Thyroid gland (tissue), 4 donors: Measurements from ENCODE around the gene HOXB7. TPM values are rescaled to one million over a fixed set of nuclear protein-coding genes. Genes with fewer than 3 reads are reported as not detected.

Experiments used
- DNase-seq, 2 donors: peaks; one replicate each; pipeline ENCODE4 v3.0.0-alpha.2; 2019
- H3K27ac ChIP-seq, 3 donors: fragments of 200-600 bp; sonication (generic); 1 replicate in 2 of 3; 2 replicates in 1 of 3; pipeline ENCODE4 v1.5.1; 2016 to 2019; ENCODE audit warnings: mild to moderate bottlenecking in 1 of 3, moderate library complexity in 1 of 3
- H3K27me3 ChIP-seq: fragments of 200-600 bp; sonication (generic); one replicate; pipeline ENCODE4 v1.5.1; 2019
- H3K36me3 ChIP-seq, 2 donors: fragments of 200-600 bp; sonication (generic); one replicate each; pipeline ENCODE4 v1.5.1; 2016 to 2019
- H3K4me1 ChIP-seq, 2 donors: fragments of 200-600 bp; sonication (generic); one replicate each; pipeline ENCODE4 v1.5.1; 2017 to 2019
- H3K4me3 ChIP-seq, 3 donors: fragments of 200-600 bp; sonication (generic); replicated peaks in 1 of 3; 1 replicate in 2 of 3; 2 replicates in 1 of 3; pipeline ENCODE4 v1.5.1; 2016; ENCODE audit warnings: mild to moderate bottlenecking in 1 of 3
- H3K9me3 ChIP-seq: fragments of 200-600 bp; sonication (generic); one replicate; pipeline ENCODE4 v1.5.1; 2017
- CTCF ChIP-seq, 6 experiments: fragments of 200-600 bp in 3 of 6; fragments of 450-650 bp in 3 of 6; sonication (generic) in 3 of 6; IDR thresholded peaks; one replicate each; pipeline ENCODE4 v1.5.1; 2016 to 2019; ENCODE audit warnings: antibody characterized with exemption in 6 of 6, mild to moderate bottlenecking in 2 of 6, inconsistent platforms in 1 of 6, moderate library complexity in 1 of 6
- POLR2A ChIP-seq, 2 donors: fragments of 450-650 bp; IDR thresholded peaks; one replicate each; pipeline ENCODE4 v1.6.1; 2017; ENCODE audit warnings: antibody characterized with exemption in 2 of 2, mild to moderate bottlenecking in 2 of 2, moderate library complexity in 1 of 2
- WGBS, 2 donors: methylation state at CpG; one replicate each; pipeline ENCODE4 v1.1.5; 2017; 5-methylcytosine and 5-hydroxymethylcytosine counted together
- intact Hi-C: fragments of 100-400 bp; cut with DNase I; formaldehyde crosslinking; loops from one replicate; pipeline ENCODE4 v1.15.1; 2023
- total RNA-seq, 4 donors: library from RNA; depleted of rRNA; stranded (reverse); fragments of >200 nt; gene quantifications; one replicate each; pipeline ENCODE4 v1.2.3, GENCODE V29; 2016

The HOXB7 gene
- total RNA-seq, 4 donors from 2014 or later = 1.0 to 2.8 (median 1.3) TPM; not detected in 1

GRCh38 chr17:48564188-48565021, 46.4 kb downstream of the HOXB7 start:
- DNase-seq = no peak

GRCh38 chr17:48563867-48564187, 47.0 kb downstream of the HOXB7 start:
- Histone ChIP-seq H3K27me3 (peaks cover 22% of the 10 kb centered on the region), H3K27ac (peak overlapping the region in 1 of 3 donors; percentile 55), H3K4me1 (peaks cover 4 to 9% of the 10 kb centered on the region in 2 donors)

More at GRCh38 chr17:48564188-48565021, 46.4 kb downstream of the HOXB7 start:
- H3K9me3 ChIP-seq = no peaks in the 10 kb centered on the region
- intact Hi-C loops = no loop called here
- peak overlapping the region in 2 of 3 donors; percentile 46 to 55 for H3K27ac ChIP-seq
- peak overlapping the region in 1 of 3 donors; percentile 23 for H3K4me3 ChIP-seq
- TF ChIP-seq CTCF (IDR thresholded peaks at IDR 0.05) (no peak), POLR2A (IDR thresholded peaks at IDR 0.05) (no peak)
- H3K4me1 ChIP-seq = peaks cover 4 to 9% of the 10 kb centered on the region in 2 donors
- WGBS, 2 donors = 5 to 13% methylated on average over 23 to 29 of the region's 73 CpGs
- H3K27me3 ChIP-seq = peaks cover 27% of the 10 kb centered on the region
- H3K36me3 ChIP-seq = no peaks in the 10 kb centered on the region

GRCh38 chr17:48563385-48563838, 47.4 kb downstream of the HOXB7 start:
- no peak for DNase-seq
- peak overlapping the region in 1 of 3 donors; percentile 2 for H3K4me3 ChIP-seq
- intact Hi-C loops = no loop called here
- TF ChIP-seq CTCF (IDR thresholded peaks at IDR 0.05) = no peak
- H3K27me3 ChIP-seq = peaks cover 21% of the 10 kb centered on the region
- 36 to 50% methylated on average over 6 of the region's 6 CpGs for WGBS, 2 donors
- H3K4me1 ChIP-seq = peaks cover 4 to 9% of the 10 kb centered on the region in 2 donors
- H3K27ac ChIP-seq = no peak overlapping the region
- no peaks in the 10 kb centered on the region for H3K36me3 ChIP-seq
- no peaks in the 10 kb centered on the region for H3K9me3 ChIP-seq

More at GRCh38 chr17:48563867-48564187, 47.0 kb downstream of the HOXB7 start:
- Histone ChIP-seq H3K9me3 (no peaks in the 10 kb centered on the region), H3K4me3 (peak overlapping the region in 1 of 3 donors; percentile 23), H3K36me3 (no peaks in the 10 kb centered on the region)
- DNase-seq = no peak
- TF ChIP-seq POLR2A (IDR thresholded peaks at IDR 0.05) (no peak), CTCF (IDR thresholded peaks at IDR 0.05) (no peak)
- intact Hi-C loops = no loop called here
- 11 to 24% methylated on average over 8 to 10 of the region's 10 CpGs for WGBS, 2 donors

GRCh38 chr17:48562934-48563333, 47.9 kb downstream of the HOXB7 start:
- DNase-seq = no peak
- peaks cover 21% of the 10 kb centered on the region for H3K27me3 ChIP-seq
- no peak overlapping the region for H3K4me3 ChIP-seq
- H3K9me3 ChIP-seq = no peaks in the 10 kb centered on the region
- intact Hi-C loops = no loop called here
- H3K27ac ChIP-seq = no peak overlapping the region
- H3K36me3 ChIP-seq = no peaks in the 10 kb centered on the region
- TF ChIP-seq POLR2A (IDR thresholded peaks at IDR 0.05) (no peak), CTCF (IDR thresholded peaks at IDR 0.05) (no peak)
- H3K4me1 ChIP-seq = peaks cover 4 to 9% of the 10 kb centered on the region in 2 donors
- WGBS, 2 donors = 23 to 37% methylated on average over 5 of the region's 5 CpGs
